ENCODE measurements around the gene KDELR3. TPM values are rescaled to one million over a fixed set of nuclear protein-coding genes. Genes with fewer than 3 reads are reported as not detected.

The KDELR3 gene
- total RNA-seq, 1 donor from 2014 or later: 72.6 TPM

DNA sequence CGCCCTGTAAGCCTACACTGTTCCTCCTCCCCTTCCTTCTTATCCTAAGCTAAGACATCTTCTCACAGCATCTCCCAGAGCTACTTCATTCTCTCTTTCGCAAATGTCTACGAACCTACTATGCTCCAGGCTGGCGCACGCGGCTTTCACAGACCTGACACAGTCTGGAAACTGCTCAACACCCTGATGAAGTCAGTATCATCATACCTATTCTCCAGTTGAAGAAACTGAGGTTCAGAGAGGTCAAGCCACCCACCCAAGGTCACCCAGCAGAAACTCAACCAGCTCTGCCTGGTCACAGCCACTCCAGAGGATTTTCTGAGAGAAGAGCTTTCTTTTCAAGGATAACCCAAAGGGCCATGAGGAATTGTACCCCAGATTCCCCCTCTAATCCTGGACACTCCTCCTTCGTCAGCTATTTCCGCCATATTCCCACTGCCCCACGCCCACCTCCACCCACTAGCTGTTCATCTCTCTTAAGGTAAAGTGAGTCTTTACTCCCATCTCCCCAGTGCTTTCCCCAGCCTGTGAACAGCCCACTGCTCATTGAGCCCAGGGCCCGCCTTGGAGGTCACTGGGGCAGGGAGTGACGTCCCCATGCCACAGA is 14.7 kb upstream of the KDELR3 start:
- no peak overlapping the region for H3K4me3 Mint-ChIP-seq (ENCODE audit: unreplicated experiment)
- H3K4me2 ChIP-seq (ENCODE audit: low read length): no peak overlapping the region

DNA sequence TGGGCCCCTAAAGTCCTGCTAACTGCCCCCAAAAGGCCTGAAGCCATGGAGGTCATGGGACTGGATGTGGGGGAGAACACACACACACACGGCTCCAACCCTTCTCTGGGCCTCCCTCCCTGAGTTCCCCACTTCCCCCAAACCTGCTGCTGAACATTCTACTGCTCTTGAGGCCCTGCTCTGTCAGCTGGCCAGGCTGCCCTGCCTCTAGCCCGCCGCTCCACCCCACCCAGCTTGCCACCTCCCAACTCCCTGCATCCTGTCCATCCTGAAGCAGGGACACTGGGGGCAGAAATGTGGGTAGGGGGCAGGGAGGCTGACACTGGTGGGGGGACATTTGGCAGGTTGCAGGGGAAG is 13.9 kb upstream of the KDELR3 start:
- Mint-ChIP-seq H3K4me1 (ENCODE audit: low read depth, unreplicated experiment) (peaks cover 3% of the 10 kb centered on the region), H3K36me3 (ENCODE audit: low read depth, unreplicated experiment) (no peaks in the 10 kb centered on the region), H3K27me3 (ENCODE audit: low read depth, unreplicated experiment) (peaks cover 78% of the 10 kb centered on the region), H3K4me3 (ENCODE audit: unreplicated experiment) (peak overlapping the region; percentile 40), H3K9me3 (ENCODE audit: unreplicated experiment) (no peaks in the 10 kb centered on the region), H3K27ac (ENCODE audit: unreplicated experiment) (no peak overlapping the region)
- H3K27me3 ChIP-seq (ENCODE audit: insufficient read depth, low read length): peaks cover 65% of the 10 kb centered on the region
- H2AFZ ChIP-seq (ENCODE audit: low read depth, low read length): no peak overlapping the region
- H3K36me3 ChIP-seq (ENCODE audit: insufficient read depth, low read length): no peaks in the 10 kb centered on the region
- TF ChIP-seq EZH2 (IDR thresholded peaks at IDR 0.05; ENCODE audit: insufficient read depth, low read length): no peak
- TF ChIP-seq, protein P1, sequence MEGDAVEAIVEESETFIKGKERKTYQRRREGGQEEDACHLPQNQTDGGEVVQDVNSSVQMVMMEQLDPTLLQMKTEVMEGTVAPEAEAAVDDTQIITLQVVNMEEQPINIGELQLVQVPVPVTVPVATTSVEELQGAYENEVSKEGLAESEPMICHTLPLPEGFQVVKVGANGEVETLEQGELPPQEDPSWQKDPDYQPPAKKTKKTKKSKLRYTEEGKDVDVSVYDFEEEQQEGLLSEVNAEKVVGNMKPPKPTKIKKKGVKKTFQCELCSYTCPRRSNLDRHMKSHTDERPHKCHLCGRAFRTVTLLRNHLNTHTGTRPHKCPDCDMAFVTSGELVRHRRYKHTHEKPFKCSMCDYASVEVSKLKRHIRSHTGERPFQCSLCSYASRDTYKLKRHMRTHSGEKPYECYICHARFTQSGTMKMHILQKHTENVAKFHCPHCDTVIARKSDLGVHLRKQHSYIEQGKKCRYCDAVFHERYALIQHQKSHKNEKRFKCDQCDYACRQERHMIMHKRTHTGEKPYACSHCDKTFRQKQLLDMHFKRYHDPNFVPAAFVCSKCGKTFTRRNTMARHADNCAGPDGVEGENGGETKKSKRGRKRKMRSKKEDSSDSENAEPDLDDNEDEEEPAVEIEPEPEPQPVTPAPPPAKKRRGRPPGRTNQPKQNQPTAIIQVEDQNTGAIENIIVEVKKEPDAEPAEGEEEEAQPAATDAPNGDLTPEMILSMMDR (IDR thresholded peaks at IDR 0.05; ENCODE audit: insufficient read depth, low read depth, low read length): no peak
- H3K4me1 ChIP-seq (ENCODE audit: insufficient read depth, low read length): peaks cover 7% of the 10 kb centered on the region
- no peak overlapping the region for H3K9ac ChIP-seq (ENCODE audit: low read length)
- H4K20me1 ChIP-seq (ENCODE audit: insufficient read depth, low read length): peaks cover 13% of the 10 kb centered on the region
- no peaks in the 10 kb centered on the region for H3K79me2 ChIP-seq (ENCODE audit: insufficient read depth, low read length)
- no peaks in the 10 kb centered on the region for H3K9me3 ChIP-seq (ENCODE audit: insufficient read depth, low read depth, low read length)
- no peak overlapping the region for H3K4me3 ChIP-seq (ENCODE audit: insufficient read depth, low read depth, low read length)
- FAIRE-seq: no peak
- DNase-seq (ENCODE audit: low read depth): no peak
- H3K27ac ChIP-seq (ENCODE audit: low read depth, low read length): no peak overlapping the region
- H3K4me2 ChIP-seq (ENCODE audit: low read length): no peak overlapping the region

More for the DNA sequence above, 14.7 kb upstream of the KDELR3 start:
- Histone ChIP-seq H2AFZ (ENCODE audit: low read depth, low read length) (no peak overlapping the region), H3K4me1 (ENCODE audit: insufficient read depth, low read length) (peaks cover 7% of the 10 kb centered on the region), H3K79me2 (ENCODE audit: insufficient read depth, low read length) (no peaks in the 10 kb centered on the region), H3K9ac (ENCODE audit: low read length) (no peak overlapping the region), H3K9me3 (ENCODE audit: insufficient read depth, low read depth, low read length) (no peaks in the 10 kb centered on the region), H3K27ac (ENCODE audit: low read depth, low read length) (no peak overlapping the region), H3K27me3 (ENCODE audit: insufficient read depth, low read length) (peaks cover 58% of the 10 kb centered on the region), H3K36me3 (ENCODE audit: insufficient read depth, low read length) (no peaks in the 10 kb centered on the region), H4K20me1 (ENCODE audit: insufficient read depth, low read length) (peaks cover 13% of the 10 kb centered on the region), H3K4me3 (ENCODE audit: insufficient read depth, low read depth, low read length) (no peak overlapping the region)
- FAIRE-seq: no peak
- Mint-ChIP-seq H3K27me3 (ENCODE audit: low read depth, unreplicated experiment) (peaks cover 71% of the 10 kb centered on the region), H3K36me3 (ENCODE audit: low read depth, unreplicated experiment) (no peaks in the 10 kb centered on the region), H3K9me3 (ENCODE audit: unreplicated experiment) (no peaks in the 10 kb centered on the region), H3K27ac (ENCODE audit: unreplicated experiment) (no peak overlapping the region), H3K4me1 (ENCODE audit: low read depth, unreplicated experiment) (peaks cover 3% of the 10 kb centered on the region)
- DNase-seq (ENCODE audit: low read depth): no peak
- TF ChIP-seq, protein P1 (IDR thresholded peaks at IDR 0.05; ENCODE audit: insufficient read depth, low read depth, low read length): no peak
- TF ChIP-seq EZH2 (IDR thresholded peaks at IDR 0.05; ENCODE audit: insufficient read depth, low read length): no peak

DNA sequence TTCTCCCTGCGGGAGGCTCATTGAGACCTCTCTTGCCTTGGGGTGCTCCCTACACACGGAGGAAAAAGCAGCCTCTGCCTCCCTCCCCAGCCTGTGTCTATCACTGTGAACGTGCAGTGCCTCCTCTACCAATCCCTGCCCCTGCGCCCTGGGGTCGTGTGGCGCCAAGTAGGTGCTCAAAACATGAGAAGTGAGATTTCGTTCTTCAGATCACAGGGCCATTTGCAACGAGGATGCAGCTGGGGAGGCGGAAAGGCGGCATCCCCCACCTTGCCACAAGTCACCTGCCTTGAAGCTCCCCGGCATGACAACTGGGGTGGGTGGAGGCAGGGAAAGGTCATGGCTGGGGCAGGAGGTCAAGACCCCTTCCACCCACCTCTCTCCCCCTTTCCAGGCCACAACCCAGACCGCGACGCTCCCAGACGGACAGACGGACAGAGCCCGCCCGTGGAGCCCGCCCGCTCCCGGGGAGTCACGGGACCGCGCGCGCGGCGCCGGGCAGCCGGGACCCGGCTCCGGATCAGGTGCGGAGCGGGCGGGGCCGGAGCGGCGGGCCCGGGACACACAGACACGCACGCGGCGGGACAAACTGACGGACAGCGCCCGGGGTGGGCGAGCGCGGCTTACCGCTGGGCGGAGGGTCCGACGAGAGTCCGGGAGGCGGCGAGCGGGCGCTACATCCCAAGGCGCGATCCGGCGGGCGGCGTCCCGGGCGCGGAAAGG is 13.4 kb upstream of the KDELR3 start:
- peak overlapping the region; percentile 75 for H3K4me3 Mint-ChIP-seq (ENCODE audit: unreplicated experiment)
- H3K36me3 ChIP-seq (ENCODE audit: insufficient read depth, low read length): no peaks in the 10 kb centered on the region
- TF ChIP-seq EZH2 (IDR thresholded peaks at IDR 0.05; ENCODE audit: insufficient read depth, low read length): peak; percentile 97
- TF ChIP-seq, protein P1 (IDR thresholded peaks at IDR 0.05; ENCODE audit: insufficient read depth, low read depth, low read length): no peak
- H3K9me3 ChIP-seq (ENCODE audit: insufficient read depth, low read depth, low read length): no peaks in the 10 kb centered on the region
- H3K36me3 Mint-ChIP-seq (ENCODE audit: low read depth, unreplicated experiment): no peaks in the 10 kb centered on the region
- peaks cover 78% of the 10 kb centered on the region for H3K27me3 Mint-ChIP-seq (ENCODE audit: low read depth, unreplicated experiment)
- no peaks in the 10 kb centered on the region for H3K79me2 ChIP-seq (ENCODE audit: insufficient read depth, low read length)
- FAIRE-seq: no peak
- peaks cover 3% of the 10 kb centered on the region for H3K4me1 Mint-ChIP-seq (ENCODE audit: low read depth, unreplicated experiment)
- H3K27ac ChIP-seq (ENCODE audit: low read depth, low read length): no peak overlapping the region
- no peak overlapping the region for H3K4me3 ChIP-seq (ENCODE audit: insufficient read depth, low read depth, low read length)
- peaks cover 13% of the 10 kb centered on the region for H4K20me1 ChIP-seq (ENCODE audit: insufficient read depth, low read length)
- no peak overlapping the region for H3K27ac Mint-ChIP-seq (ENCODE audit: unreplicated experiment)
- peaks cover 7% of the 10 kb centered on the region for H3K4me1 ChIP-seq (ENCODE audit: insufficient read depth, low read length)
- DNase-seq (ENCODE audit: low read depth): no peak
- peaks cover 68% of the 10 kb centered on the region for H3K27me3 ChIP-seq (ENCODE audit: insufficient read depth, low read length)
- H3K4me2 ChIP-seq (ENCODE audit: low read length): peak overlapping the region; percentile 79
- H2AFZ ChIP-seq (ENCODE audit: low read depth, low read length): no peak overlapping the region
- H3K9me3 Mint-ChIP-seq (ENCODE audit: unreplicated experiment): no peaks in the 10 kb centered on the region
- no peak overlapping the region for H3K9ac ChIP-seq (ENCODE audit: low read length)

Measured in astrocyte (in vitro differentiated cells and primary cell).